HG03108 (cell line): ENCODE results near the gene IMP4.
A peak's percentile ranks its signal among the peaks of the same experiment; 100 is the strongest.

Experiments used
- ATAC-seq: cut with Tn5 transposase; IDR thresholded peaks from one replicate; pipeline ENCODE4 v1.9.1; 2021; ENCODE audit warnings: moderate library complexity; ENCODE audit not compliant: unreplicated experiment

IMP4 gene

DNA sequence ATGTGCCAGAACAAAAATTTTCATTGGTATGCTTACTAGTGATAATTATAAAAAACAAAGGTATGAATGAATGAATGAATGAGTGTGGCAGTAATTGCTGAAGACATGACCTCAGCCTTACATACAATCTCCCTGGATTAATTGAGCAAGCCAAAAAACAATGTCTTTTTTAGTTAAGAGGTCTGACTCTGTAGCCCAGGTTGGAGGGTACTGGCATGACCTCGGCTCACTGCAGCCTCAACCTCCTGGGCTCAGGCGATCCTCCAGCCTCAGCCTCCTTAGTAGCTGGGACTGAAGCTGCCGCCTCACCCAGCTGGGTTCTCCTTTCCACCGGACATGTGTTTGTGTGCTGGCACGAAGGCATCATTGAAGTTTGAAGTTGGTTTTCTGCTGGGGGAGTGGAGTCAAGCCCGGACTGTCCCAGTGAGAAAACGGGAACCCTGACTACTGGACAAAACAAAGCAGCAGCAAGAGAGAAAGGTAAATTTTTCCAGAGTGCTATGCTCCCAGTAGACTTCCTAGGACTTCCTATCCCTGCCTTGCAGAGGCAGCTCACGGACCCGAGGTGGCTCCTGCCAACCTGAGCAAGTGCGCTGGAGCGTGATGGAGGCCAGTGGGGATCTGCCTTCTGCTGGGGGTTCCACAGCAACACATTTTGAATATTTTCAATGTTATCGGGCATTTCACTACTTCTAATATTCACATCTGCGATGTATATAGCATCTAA lies 6.4 kb upstream of the IMP4 start:
- no peak for ATAC-seq

DNA sequence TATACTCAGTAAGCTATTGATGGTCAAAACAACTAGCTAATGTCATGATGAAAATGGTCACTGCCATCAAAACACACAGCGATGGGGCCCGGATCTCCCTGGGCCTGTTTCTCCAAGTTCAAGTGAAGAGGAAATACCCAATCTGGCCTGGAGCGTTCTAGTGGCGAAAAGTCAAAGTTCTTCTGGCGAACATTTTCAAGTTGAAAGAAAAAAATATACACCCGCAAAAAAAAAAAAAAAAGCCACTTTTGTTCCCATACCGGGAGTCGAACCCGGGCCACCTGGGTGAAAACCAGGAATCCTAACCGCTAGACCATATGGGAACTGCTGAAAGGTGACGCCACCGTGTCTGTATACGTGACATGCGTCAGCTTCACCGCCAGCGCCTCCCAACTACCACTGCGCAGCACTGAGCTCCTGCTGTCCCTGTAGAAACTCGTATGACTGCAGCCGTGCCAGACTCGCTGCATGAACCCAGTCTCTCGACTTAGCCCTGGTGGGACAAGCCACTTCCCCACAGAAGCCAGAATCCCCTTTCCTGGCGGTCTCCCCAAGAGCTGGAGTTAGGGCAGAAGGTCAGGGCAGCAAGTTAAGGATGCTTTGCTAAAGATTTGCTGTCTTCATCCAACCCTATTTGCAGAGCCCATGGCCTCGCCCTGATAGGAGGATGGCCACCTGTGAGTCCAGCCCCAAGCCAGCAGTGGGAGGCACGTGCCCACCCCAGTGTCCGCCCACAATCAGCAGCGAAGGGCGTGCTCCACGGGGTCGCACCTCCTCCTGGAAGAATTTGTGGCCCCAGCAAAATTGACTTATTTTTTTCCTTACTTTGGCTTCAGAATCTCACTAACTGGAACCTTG lies 5.6 kb upstream of the IMP4 start:
- ATAC-seq: no peak

GRCh38 chr2:130337735-130338325 lies 4.9 kb upstream of the IMP4 start:
- ATAC-seq: no peak

GRCh38 chr2:130338793-130339345 lies 3.8 kb upstream of the IMP4 start:
- ATAC-seq: no peak

DNA sequence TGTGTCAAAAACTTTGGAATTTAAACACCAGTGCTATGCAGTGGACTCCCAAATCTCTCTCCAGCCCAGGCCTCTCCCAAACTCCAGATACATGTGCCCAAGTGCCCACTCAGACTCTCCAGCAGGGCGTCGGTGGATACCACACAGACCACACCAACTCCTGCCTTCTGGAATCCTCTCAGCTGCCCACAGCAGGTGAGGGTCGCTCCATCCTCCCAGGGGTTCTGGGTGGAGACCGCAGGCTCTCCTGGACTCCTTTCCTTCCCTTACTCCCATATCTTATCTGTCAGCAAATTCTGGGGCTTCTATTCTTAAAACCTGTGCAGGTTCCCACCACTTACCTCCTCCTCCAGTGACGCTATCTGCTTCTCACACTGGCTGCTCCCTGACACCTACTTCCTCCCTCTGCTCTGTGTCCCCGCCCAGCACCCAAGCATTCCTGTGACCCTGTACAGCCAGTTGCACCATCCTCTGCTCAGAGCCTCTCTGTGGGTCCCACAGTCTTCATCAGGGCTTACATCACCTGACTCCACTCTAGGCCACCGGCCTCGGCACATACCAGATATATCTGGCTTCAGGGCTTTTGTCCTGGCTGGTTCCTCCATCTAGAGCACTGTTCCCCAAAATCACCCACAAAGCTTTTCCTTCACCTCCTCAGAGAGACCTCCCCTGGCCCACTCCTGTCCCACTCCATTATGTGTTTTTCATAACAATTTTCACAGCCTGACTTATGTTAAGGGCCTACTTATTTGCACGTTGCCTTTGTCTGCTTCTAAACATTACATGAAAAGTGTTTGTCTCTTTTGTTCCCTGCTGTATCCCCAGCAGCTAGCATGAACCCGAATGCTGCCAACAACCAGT lies 2.6 kb upstream of the IMP4 start:
- ATAC-seq: no peak

GRCh38 chr2:130341562-130342019 lies 1.1 kb upstream of the IMP4 start:
- peak; percentile 4 for ATAC-seq

DNA sequence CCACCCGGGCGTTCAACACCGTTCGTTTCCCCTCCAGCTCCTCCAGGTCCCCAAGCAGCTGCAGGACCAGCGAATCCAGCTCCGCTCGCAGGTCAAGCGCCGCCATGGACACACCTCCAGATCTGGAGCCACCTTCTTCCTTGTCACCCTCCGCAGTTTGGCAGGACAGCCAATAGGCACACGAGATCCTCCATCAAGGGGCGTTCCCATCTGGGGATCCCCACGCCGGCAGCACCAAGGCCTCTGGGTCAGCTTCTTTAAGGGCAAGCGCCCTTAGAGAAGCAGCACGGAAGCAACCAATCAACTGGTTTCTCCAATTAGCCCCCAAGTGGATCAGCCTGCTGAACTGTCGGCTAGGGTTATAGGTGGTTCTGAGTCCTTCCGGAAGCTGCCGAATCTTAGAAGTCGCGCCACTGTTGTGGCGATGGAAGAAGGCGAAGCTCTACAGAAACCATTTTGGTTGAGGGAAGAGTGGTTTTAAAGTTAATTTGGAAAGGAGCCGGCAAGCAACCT lies 621 bp upstream of the IMP4 start:
- peak; percentile 79 for ATAC-seq

- ATAC-seq: no peak
Observed at GRCh38 chr2:130344578-130344977, 1.9 kb downstream of the IMP4 start.

- ATAC-seq: no peak
Observed at GRCh38 chr2:130345091-130345490, 2.4 kb downstream of the IMP4 start.

DNA sequence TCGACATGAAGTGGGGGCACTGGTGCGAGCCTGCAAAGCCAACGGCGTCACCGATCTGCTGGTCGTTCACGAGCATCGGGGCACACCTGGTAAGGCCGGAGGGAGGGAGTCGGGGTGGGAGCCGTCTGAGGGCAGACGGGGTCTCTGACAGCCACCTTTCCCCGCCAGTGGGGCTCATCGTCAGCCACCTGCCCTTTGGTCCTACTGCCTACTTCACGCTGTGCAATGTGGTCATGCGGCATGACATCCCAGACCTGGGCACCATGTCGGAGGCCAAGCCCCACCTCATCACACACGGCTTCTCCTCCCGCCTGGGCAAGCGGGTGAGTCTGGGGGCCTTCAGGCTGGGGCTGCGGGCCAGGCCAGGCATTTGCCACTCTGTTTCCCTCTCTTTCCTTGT lies 2.9 kb downstream of the IMP4 start:
- ATAC-seq: no peak

GRCh38 chr2:130346041-130346740 lies 3.5 kb downstream of the IMP4 start:
- ATAC-seq: no peak

- no peak for ATAC-seq
Observed at GRCh38 chr2:130346741-130347066, 4.0 kb downstream of the IMP4 start.

- no peak for ATAC-seq
Observed at GRCh38 chr2:130347220-130347925, 4.7 kb downstream of the IMP4 start.

DNA sequence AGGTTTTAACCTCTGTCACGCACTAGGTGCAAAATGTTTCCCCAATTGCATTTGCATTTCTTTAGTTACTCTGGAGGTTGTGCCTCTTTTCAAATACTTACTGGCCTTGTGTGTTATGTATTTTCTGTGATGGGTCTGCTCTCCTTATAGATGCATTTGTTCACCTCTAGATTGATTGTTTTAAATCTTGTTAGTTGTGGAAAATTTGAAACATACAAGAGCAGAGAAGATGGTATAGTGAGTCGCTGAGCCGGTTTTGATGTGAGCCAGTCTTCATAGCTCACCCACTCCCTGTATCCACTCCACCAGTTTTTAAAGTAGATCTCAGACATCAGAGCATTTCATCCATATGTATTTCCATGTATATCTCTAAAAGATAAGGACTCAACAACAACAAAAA lies 6.5 kb downstream of the IMP4 start:
- ATAC-seq: no peak

DNA sequence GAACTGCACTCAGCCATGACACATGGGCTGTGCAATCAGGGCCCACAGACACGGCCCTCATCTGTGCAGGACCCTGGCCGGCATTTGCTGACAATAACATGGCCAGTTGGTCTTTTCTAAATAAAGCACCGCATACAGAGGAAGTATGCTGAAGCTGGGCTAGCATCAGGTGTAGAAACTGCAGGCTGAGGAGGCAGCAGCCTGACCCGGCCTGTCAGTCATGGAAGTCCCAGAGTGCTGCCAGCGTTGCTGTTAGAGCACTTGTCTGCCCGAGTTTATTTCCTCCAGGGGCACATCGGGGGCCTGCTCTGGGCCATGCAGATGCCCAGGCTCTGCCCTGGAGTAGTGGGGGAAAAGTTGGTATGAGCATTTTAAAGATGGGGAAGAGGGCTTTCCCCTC lies 9.0 kb downstream of the IMP4 start:
- no peak for ATAC-seq

- no peak for ATAC-seq
Observed at GRCh38 chr2:130352237-130352636, 9.5 kb downstream of the IMP4 start.

DNA sequence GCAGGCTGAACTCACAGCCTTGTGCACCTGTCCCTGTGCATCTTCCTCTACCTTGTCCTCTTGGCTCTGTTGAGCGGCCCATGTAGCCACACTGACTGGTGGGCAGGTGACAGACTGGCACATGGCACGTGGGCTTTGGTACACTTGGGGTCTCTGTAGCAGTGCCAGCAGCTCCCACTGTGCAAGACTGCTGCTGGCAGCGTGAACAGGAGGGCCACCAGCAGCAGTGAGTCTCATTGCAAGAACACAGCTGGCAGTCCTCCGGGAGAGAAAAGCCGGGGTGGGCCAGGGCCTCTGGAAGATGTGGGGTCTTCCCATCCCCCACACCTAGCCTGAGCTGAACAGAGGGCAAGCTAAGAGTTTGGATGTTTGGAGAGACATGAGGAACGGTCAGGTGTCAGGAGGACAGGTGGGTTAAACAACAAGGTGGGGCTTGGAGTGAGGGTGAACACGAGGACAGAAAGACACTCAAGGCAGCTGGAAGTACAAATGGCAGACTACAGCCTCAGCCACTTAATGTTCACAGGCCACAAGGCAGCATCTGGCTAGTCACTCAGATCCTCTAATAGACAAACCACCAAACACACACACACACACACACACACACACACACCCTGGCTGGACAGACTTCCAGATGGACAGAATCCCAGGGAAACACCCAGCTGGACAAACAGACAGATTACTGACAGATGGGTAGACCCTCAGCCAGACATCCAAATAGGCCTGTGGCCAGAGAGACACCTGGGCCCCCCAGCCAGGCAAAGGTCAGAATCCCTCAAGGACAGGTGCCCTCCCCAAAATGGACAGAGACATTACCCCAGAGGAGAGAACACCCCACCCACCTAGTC lies 10.8 kb downstream of the IMP4 start:
- ATAC-seq: no peak

- no peak for ATAC-seq
Observed at GRCh38 chr2:130354139-130354428, 11.4 kb downstream of the IMP4 start.

DNA sequence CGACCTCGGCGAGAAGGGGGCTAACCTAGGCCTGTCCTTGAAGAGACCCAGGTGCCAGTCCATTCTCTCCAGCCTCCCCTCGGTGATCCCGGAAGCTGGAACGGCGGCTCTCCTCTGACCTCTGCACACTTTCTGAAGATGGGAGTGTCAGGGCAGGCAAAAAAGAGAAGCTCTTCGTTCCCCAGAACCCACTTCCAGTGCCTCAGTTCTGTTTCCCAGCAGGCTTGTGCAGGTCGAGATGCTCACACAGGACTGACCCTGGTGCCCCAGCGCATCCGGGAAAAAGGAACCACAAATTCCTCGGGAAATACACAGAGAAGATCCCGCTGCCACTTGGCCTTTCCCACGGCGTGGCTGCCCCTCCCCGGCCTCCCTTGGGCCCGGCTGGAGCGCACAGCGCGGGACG lies 12.5 kb downstream of the IMP4 start:
- ATAC-seq: no peak
